Measurements from ENCODE around the gene PLA2G1B. TPM values are rescaled to one million over a fixed set of nuclear protein-coding genes. Genes with fewer than 3 reads are reported as not detected.

PLA2G1B gene
- total RNA-seq, 1 donor from 2014 or later: 4.7 TPM

Other genes with a start within 250 kb of the PLA2G1B start
- gene RAB35, start 211.0 kb downstream of the PLA2G1B start, total RNA-seq: 53.1 TPM
- 80.4 TPM for gene GCN1, start 133.1 kb downstream of the PLA2G1B start, total RNA-seq
- 1,053 TPM for gene RPLP0, start 126.7 kb downstream of the PLA2G1B start, total RNA-seq
- gene PXN, start 62.0 kb downstream of the PLA2G1B start, total RNA-seq: 119 TPM
- 5,171 TPM for gene RNU4-2, start 35.9 kb downstream of the PLA2G1B start, total RNA-seq
- 1,216 TPM for gene RNU4-1, start 34.5 kb downstream of the PLA2G1B start, total RNA-seq
- 3.8 TPM for gene SIRT4, start 25.5 kb downstream of the PLA2G1B start, total RNA-seq
- 2.6 TPM for gene MSI1, start 41.4 kb upstream of the PLA2G1B start, total RNA-seq
- gene COX6A1, start 110.3 kb upstream of the PLA2G1B start, total RNA-seq: 375 TPM
- 16.1 TPM for gene TRIAP1, start 118.6 kb upstream of the PLA2G1B start, total RNA-seq
- 30.2 TPM for gene GATC, start 118.7 kb upstream of the PLA2G1B start, total RNA-seq
- 134 TPM for gene SRSF9, start 142.0 kb upstream of the PLA2G1B start, total RNA-seq
- gene DYNLL1, start 168.3 kb upstream of the PLA2G1B start, total RNA-seq: 393 TPM
- 31.6 TPM for gene COQ5, start 201.4 kb upstream of the PLA2G1B start, total RNA-seq
- 195 TPM for gene RNF10, start 206.6 kb upstream of the PLA2G1B start, total RNA-seq

Measured in mucosa of gallbladder (tissue), 1 donor.